ENCODE results near the gene GPR37. TPM values are rescaled to one million over a fixed set of nuclear protein-coding genes. Genes with fewer than 3 reads are reported as not detected.

GPR37 gene
- total and polyA plus RNA-seq, 12 donors, result 0.11 to 14.3 (median 0.17) TPM; not detected in 4

GRCh38 chr7:124779194-124779593, 13.6 kb upstream of the GPR37 start:
- H3K4me1 ChIP-seq (replicated peaks in 1 of 2), result no peaks in the 10 kb centered on the region
- 57 to 75% (median 61%) methylated on average over 3 of the region's 3 CpGs for WGBS, 4 donors
- TF ChIP-seq, protein P1, sequence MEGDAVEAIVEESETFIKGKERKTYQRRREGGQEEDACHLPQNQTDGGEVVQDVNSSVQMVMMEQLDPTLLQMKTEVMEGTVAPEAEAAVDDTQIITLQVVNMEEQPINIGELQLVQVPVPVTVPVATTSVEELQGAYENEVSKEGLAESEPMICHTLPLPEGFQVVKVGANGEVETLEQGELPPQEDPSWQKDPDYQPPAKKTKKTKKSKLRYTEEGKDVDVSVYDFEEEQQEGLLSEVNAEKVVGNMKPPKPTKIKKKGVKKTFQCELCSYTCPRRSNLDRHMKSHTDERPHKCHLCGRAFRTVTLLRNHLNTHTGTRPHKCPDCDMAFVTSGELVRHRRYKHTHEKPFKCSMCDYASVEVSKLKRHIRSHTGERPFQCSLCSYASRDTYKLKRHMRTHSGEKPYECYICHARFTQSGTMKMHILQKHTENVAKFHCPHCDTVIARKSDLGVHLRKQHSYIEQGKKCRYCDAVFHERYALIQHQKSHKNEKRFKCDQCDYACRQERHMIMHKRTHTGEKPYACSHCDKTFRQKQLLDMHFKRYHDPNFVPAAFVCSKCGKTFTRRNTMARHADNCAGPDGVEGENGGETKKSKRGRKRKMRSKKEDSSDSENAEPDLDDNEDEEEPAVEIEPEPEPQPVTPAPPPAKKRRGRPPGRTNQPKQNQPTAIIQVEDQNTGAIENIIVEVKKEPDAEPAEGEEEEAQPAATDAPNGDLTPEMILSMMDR (IDR thresholded peaks at IDR 0.05), result no peak
- no peak for TF ChIP-seq POLR2A (IDR thresholded peaks at IDR 0.05)
- no peak overlapping the region for H3K27ac ChIP-seq
- H3K9me3 ChIP-seq (replicated peaks in 1 of 3), result no peaks in the 10 kb centered on the region
- intact Hi-C loops (cut with DNase I), result no loop called here
- H3K4me3 ChIP-seq, result no peak overlapping the region
- DNase-seq, result no peak
- H3K36me3 ChIP-seq (replicated peaks in 1 of 2), result no peaks in the 10 kb centered on the region
- no peaks in the 10 kb centered on the region for H3K27me3 ChIP-seq

DNA sequence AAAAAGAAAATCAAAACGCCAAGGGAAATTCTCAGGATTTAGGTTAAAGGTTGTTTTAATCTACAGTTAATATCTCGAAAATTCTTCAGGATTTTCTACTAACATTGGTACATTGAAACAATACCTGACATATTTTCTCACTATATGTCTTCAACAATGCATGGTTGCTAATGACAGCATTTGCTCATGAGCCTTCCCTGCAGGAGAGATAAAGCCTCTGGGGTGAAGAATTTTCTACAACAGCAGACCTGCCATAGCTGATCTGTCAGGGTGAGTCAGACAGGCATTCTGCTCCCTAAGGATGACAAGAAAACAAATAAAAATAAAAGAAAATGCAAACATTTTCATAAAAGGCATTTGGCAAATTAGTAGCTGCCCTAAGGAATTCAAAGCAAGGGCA, 11.7 kb upstream of the GPR37 start:
- no peak for DNase-seq
- WGBS, 4 donors, result 63 to 73% (median 66%) methylated on average over 2 of the region's 2 CpGs

DNA sequence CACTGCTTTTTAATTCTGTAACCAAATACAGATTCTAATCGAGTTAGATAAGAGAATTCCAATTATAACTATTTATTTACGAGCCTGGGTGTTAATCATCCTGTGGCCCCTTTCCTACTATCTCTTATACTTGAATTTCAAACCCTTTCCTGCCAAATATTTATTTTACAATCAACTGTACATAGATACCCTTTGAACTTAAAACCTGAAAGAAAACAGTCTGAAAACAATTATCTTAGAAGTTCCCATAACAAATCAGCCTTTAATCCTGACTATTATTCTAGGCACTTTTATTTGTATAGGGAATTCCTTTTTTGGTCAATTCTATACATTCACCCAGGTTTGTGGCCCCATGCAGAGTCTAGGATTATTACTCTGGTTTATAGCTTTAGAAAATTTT, 10.6 kb upstream of the GPR37 start:
- no peak for DNase-seq
- Histone ChIP-seq H3K4me1 (replicated peaks in 1 of 2) (no peaks in the 10 kb centered on the region), H3K36me3 (replicated peaks in 1 of 2) (no peaks in the 10 kb centered on the region), H3K27ac (no peak overlapping the region), H3K9me3 (replicated peaks in 1 of 3) (no peaks in the 10 kb centered on the region), H3K4me3 (no peak overlapping the region), H3K27me3 (no peaks in the 10 kb centered on the region)
- intact Hi-C loops (cut with DNase I), result no loop called here
- TF ChIP-seq, protein P1 (IDR thresholded peaks at IDR 0.05), result no peak
- TF ChIP-seq POLR2A (IDR thresholded peaks at IDR 0.05), result no peak
- WGBS, 4 donors, result 37 to 49% (median 40%) methylated on average over 2 of the region's 2 CpGs

More for the DNA sequence above, 11.7 kb upstream of the GPR37 start:
- Histone ChIP-seq H3K9me3 (replicated peaks in 1 of 3) (no peaks in the 10 kb centered on the region), H3K27me3 (no peaks in the 10 kb centered on the region), H3K27ac (no peak overlapping the region), H3K4me3 (no peak overlapping the region), H3K4me1 (replicated peaks in 1 of 2) (no peaks in the 10 kb centered on the region), H3K36me3 (replicated peaks in 1 of 2) (no peaks in the 10 kb centered on the region)
- TF ChIP-seq, protein P1 (IDR thresholded peaks at IDR 0.05), result no peak
- TF ChIP-seq POLR2A (IDR thresholded peaks at IDR 0.05), result no peak
- intact Hi-C loops (cut with DNase I), result no loop called here

- intact Hi-C loops (cut with DNase I), result no loop called here
- TF ChIP-seq, protein P1 (IDR thresholded peaks at IDR 0.05), result no peak
- no peak for TF ChIP-seq POLR2A (IDR thresholded peaks at IDR 0.05)
- no peaks in the 10 kb centered on the region for H3K4me1 ChIP-seq (replicated peaks in 1 of 2)
- H3K4me3 ChIP-seq, result no peak overlapping the region
- no peaks in the 10 kb centered on the region for H3K36me3 ChIP-seq (replicated peaks in 1 of 2)
- H3K27me3 ChIP-seq, result no peaks in the 10 kb centered on the region
- H3K27ac ChIP-seq, result no peak overlapping the region
- no peak for DNase-seq
- H3K9me3 ChIP-seq (replicated peaks in 1 of 3), result no peaks in the 10 kb centered on the region
Observed at GRCh38 chr7:124775422-124775821, 9.8 kb upstream of the GPR37 start.
